ENCODE results near the gene SAMD4B.
"Not testable (repeated sequence)": the region's sequence is repeated elsewhere in the genome, so short reads cannot be mapped to it uniquely, and the experiment has no call there.

Gene SAMD4B

GRCh38 chr19:39335168-39335548 lies 7.1 kb upstream of the SAMD4B start:
- no peak for DNase-seq

GRCh38 chr19:39336483-39336882 lies 5.7 kb upstream of the SAMD4B start:
- no peak for DNase-seq

- DNase-seq: no peak
These were observed 2.5 kb upstream of the SAMD4B start for GRCh38 chr19:39339674-39340073.

GRCh38 chr19:39340156-39340555 lies 2.1 kb upstream of the SAMD4B start:
- DNase-seq: not testable (repeated sequence)

- DNase-seq: peak; percentile 68
These were observed 997 bp upstream of the SAMD4B start for GRCh38 chr19:39341129-39341718.

- DNase-seq: peak; percentile 41
These were observed 555 bp downstream of the SAMD4B start for GRCh38 chr19:39342647-39343305.

- no peak for DNase-seq
These were observed 3.7 kb downstream of the SAMD4B start for GRCh38 chr19:39345956-39346355.

- DNase-seq: no peak
These were observed 5.3 kb downstream of the SAMD4B start for GRCh38 chr19:39347332-39348164.

- DNase-seq: no peak
These were observed 7.1 kb downstream of the SAMD4B start for GRCh38 chr19:39349326-39349725.

- DNase-seq: no peak
These were observed 7.9 kb downstream of the SAMD4B start for GRCh38 chr19:39350156-39350555.

GRCh38 chr19:39351537-39352064 lies 9.4 kb downstream of the SAMD4B start:
- no peak for DNase-seq

GRCh38 chr19:39352381-39353255 lies 10.4 kb downstream of the SAMD4B start:
- no peak for DNase-seq

GRCh38 chr19:39355253-39355652 lies 13.0 kb downstream of the SAMD4B start:
- no peak for DNase-seq

GRCh38 chr19:39356073-39356472 lies 13.9 kb downstream of the SAMD4B start:
- DNase-seq: no peak

- DNase-seq: no peak
These were observed 14.4 kb downstream of the SAMD4B start for GRCh38 chr19:39356647-39357046.

- DNase-seq: no peak
These were observed 16.8 kb downstream of the SAMD4B start for GRCh38 chr19:39359026-39359425.

- no peak for DNase-seq
These were observed 18.4 kb downstream of the SAMD4B start for GRCh38 chr19:39360599-39360998.

GRCh38 chr19:39362682-39363657 lies 20.7 kb downstream of the SAMD4B start:
- no peak for DNase-seq

GRCh38 chr19:39363901-39364457 lies 21.8 kb downstream of the SAMD4B start:
- no peak for DNase-seq

- DNase-seq: no peak
These were observed 23.3 kb downstream of the SAMD4B start for GRCh38 chr19:39365531-39365930.

- DNase-seq: no peak
These were observed 27.0 kb downstream of the SAMD4B start for GRCh38 chr19:39369200-39369599.
